ENCODE measurements around the gene SLTM.

- no peak for TF ChIP-seq CTCF (IDR thresholded peaks at IDR 0.05; ENCODE audit: low read depth, low read length, poor library complexity, severe bottlenecking)
- no peak for TF ChIP-seq EZH2phosphoT487 (IDR thresholded peaks at IDR 0.05; ENCODE audit: borderline replicate concordance, low read length)
These were observed 51.2 kb downstream of the SLTM start for GRCh38 chr15:58882243-58882642.

Data from DOHH2 (cell line).